NCI-H2081 (cell line): Measurements from ENCODE around the gene CD8B2.
"Not testable (repeated sequence)": the region's sequence is repeated elsewhere in the genome, so short reads cannot be mapped to it uniquely, and the experiment has no call there.

ENCODE experiments used
- DNase-seq, 2 experiments: peaks; one replicate each; lab custom pipeline; 2025; lab: John Stamatoyannopoulos, UW

The CD8B2 gene

GRCh38 chr2:106551417-106552130 is 64.4 kb downstream of the CD8B2 start:
- DNase-seq: no peak

GRCh38 chr2:106552921-106553320 is 65.8 kb downstream of the CD8B2 start:
- no peak for DNase-seq

GRCh38 chr2:106553321-106553720 is 66.2 kb downstream of the CD8B2 start:
- DNase-seq: no peak

- no peak for DNase-seq
These were observed 67.2 kb downstream of the CD8B2 start for GRCh38 chr2:106554411-106554810.

- DNase-seq: no peak
These were observed 67.9 kb downstream of the CD8B2 start for GRCh38 chr2:106555053-106555452.

GRCh38 chr2:106559786-106560185 is 72.6 kb downstream of the CD8B2 start:
- not testable (repeated sequence) for DNase-seq

GRCh38 chr2:106560773-106561172 is 73.6 kb downstream of the CD8B2 start:
- no peak for DNase-seq

- peak in 1 of 2 experiments; percentile 21 for DNase-seq
These were observed 74.2 kb downstream of the CD8B2 start for GRCh38 chr2:106561356-106561755.

- DNase-seq: no peak
These were observed 74.6 kb downstream of the CD8B2 start for GRCh38 chr2:106561803-106562202.

- no peak for DNase-seq
These were observed 75.4 kb downstream of the CD8B2 start for GRCh38 chr2:106562268-106563186.

GRCh38 chr2:106563195-106563594 is 76.0 kb downstream of the CD8B2 start:
- no peak for DNase-seq

- DNase-seq: no peak
These were observed 78.4 kb downstream of the CD8B2 start for GRCh38 chr2:106565599-106565998.

GRCh38 chr2:106566050-106566449 is 78.9 kb downstream of the CD8B2 start:
- DNase-seq: no peak

- DNase-seq: not testable (repeated sequence)
These were observed 79.3 kb downstream of the CD8B2 start for GRCh38 chr2:106566484-106566883.

GRCh38 chr2:106570316-106570715 is 83.2 kb downstream of the CD8B2 start:
- DNase-seq: no peak
